Parathyroid adenoma (tissue), 2 donors: ENCODE results near the gene RBMS2.

Experiments used
- H2AFZ ChIP-seq: fragments of 300-600 bp; sonication (generic); one replicate; pipeline ENCODE4 v1.7.0; 2017; ENCODE audit warnings: antibody characterized with exemption, mild to moderate bottlenecking
- H3K27ac ChIP-seq: fragments of 300-600 bp; sonication (generic); one replicate; pipeline ENCODE4 v1.7.0; 2017
- H3K27me3 ChIP-seq: fragments of 300-600 bp; sonication (generic); one replicate; pipeline ENCODE4 v1.7.0; 2017; ENCODE audit warnings: low read length; ENCODE audit not compliant: control insufficient read depth, insufficient read depth
- H3K36me3 ChIP-seq: fragments of 300-600 bp; sonication (generic); one replicate; pipeline ENCODE4 v1.7.0; 2017; ENCODE audit warnings: low read length; ENCODE audit not compliant: control insufficient read depth, insufficient read depth
- H3K4me1 ChIP-seq: fragments of 300-600 bp; sonication (generic); one replicate; pipeline ENCODE4 v1.7.0; 2017; ENCODE audit warnings: control low read depth
- H3K4me2 ChIP-seq: fragments of 300-600 bp; sonication (generic); one replicate; pipeline ENCODE4 v1.7.0; 2017; ENCODE audit warnings: low read length
- H3K4me3 ChIP-seq: fragments of 300-600 bp; sonication (generic); one replicate; pipeline ENCODE4 v1.7.0; 2017; ENCODE audit warnings: low read depth, low read length
- H3K79me2 ChIP-seq: fragments of 300-600 bp; sonication (generic); one replicate; pipeline ENCODE4 v1.7.0; 2017; ENCODE audit warnings: control low read depth
- H3K9ac ChIP-seq: fragments of 300-600 bp; sonication (generic); one replicate; pipeline ENCODE4 v1.7.0; 2017; ENCODE audit warnings: mild to moderate bottlenecking
- H3K9me3 ChIP-seq: fragments of 300-600 bp; sonication (generic); one replicate; pipeline ENCODE4 v1.7.0; 2017; ENCODE audit warnings: low read length; ENCODE audit not compliant: control insufficient read depth
- TF ChIP-seq, protein P1 (sequence below): fragments of 300-600 bp; sonication (generic); IDR thresholded peaks from one replicate; pipeline ENCODE4 v1.7.0; 2017; ENCODE audit warnings: antibody characterized with exemption, mild to moderate bottlenecking
- donor health status: primary hyperparathyroidism.

The RBMS2 gene

DNA sequence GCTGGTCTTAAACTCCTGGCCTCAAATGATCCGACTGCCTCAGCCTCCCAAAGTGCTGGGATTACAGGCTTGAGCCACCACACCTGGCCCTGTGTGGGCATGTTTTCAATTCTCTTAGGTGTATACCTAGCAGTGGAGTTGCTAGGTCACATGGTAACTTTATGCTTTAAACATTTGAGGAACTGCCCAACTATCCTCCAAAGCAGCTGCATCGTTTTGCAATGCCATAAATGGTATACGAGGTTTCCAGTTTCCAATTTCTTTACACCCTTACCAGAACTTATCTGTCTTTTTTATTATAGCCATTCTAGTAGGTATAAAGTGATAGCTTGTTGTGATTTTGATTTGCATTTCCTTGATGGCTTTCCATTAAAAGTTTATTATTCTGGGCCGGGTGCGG is 25.1 kb downstream of the RBMS2 start:
- Histone ChIP-seq H3K79me2 (peaks cover 6% of the 10 kb centered on the region), H3K27me3 (no peaks in the 10 kb centered on the region), H3K9me3 (no peaks in the 10 kb centered on the region), H3K4me1 (no peaks in the 10 kb centered on the region), H3K4me3 (no peak overlapping the region), H3K9ac (no peak overlapping the region), H3K27ac (no peak overlapping the region), H2AFZ (no peak overlapping the region), H3K36me3 (no peaks in the 10 kb centered on the region), H3K4me2 (no peak overlapping the region)
- TF ChIP-seq, protein P1, sequence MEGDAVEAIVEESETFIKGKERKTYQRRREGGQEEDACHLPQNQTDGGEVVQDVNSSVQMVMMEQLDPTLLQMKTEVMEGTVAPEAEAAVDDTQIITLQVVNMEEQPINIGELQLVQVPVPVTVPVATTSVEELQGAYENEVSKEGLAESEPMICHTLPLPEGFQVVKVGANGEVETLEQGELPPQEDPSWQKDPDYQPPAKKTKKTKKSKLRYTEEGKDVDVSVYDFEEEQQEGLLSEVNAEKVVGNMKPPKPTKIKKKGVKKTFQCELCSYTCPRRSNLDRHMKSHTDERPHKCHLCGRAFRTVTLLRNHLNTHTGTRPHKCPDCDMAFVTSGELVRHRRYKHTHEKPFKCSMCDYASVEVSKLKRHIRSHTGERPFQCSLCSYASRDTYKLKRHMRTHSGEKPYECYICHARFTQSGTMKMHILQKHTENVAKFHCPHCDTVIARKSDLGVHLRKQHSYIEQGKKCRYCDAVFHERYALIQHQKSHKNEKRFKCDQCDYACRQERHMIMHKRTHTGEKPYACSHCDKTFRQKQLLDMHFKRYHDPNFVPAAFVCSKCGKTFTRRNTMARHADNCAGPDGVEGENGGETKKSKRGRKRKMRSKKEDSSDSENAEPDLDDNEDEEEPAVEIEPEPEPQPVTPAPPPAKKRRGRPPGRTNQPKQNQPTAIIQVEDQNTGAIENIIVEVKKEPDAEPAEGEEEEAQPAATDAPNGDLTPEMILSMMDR = no peak

GRCh38 chr12:56551070-56551469 is 29.4 kb downstream of the RBMS2 start:
- no peak overlapping the region for H3K4me2 ChIP-seq
- H3K9ac ChIP-seq = no peak overlapping the region
- no peaks in the 10 kb centered on the region for H3K4me1 ChIP-seq
- no peaks in the 10 kb centered on the region for H3K9me3 ChIP-seq
- TF ChIP-seq, protein P1 = no peak
- peaks cover 6% of the 10 kb centered on the region for H3K79me2 ChIP-seq
- H3K27me3 ChIP-seq = no peaks in the 10 kb centered on the region
- no peaks in the 10 kb centered on the region for H3K36me3 ChIP-seq
- H2AFZ ChIP-seq = no peak overlapping the region
- H3K4me3 ChIP-seq = no peak overlapping the region
- no peak overlapping the region for H3K27ac ChIP-seq

DNA sequence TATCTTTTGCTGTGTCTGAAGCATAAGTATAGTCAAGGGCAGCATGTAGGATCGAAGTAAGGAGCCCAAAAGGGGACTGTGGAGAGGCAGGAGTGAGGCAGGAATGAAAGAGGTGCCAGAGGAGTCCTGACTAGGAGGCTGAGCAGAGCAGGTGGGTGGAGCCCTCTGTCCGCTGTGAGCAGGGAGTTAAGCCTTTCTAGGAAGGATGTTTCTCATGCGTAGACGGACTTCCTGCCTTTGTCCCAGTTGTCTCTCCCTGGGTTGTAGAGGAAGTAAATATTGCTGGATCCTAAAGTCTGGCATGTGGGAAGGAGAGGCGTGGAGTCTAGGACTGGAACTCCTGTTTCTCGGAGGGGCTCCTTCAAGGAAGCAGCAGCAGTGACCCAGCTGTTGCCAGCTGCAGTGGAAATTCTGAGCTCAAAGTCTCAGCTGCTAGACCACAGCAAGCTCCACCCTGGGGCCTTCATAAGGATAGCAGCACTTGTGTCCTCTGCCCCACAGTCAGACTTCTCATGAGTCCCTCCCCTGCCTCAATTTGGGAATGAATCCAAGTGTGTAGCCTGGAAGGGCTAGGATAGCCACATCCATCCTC is 44.0 kb downstream of the RBMS2 start:
- Histone ChIP-seq H3K9ac (no peak overlapping the region), H3K9me3 (no peaks in the 10 kb centered on the region), H3K27ac (peak overlapping the region; percentile 66), H2AFZ (no peak overlapping the region), H3K4me3 (no peak overlapping the region), H3K4me2 (no peak overlapping the region), H3K27me3 (no peaks in the 10 kb centered on the region), H3K4me1 (peaks cover 2% of the 10 kb centered on the region), H3K36me3 (no peaks in the 10 kb centered on the region), H3K79me2 (no peaks in the 10 kb centered on the region)
- TF ChIP-seq, protein P1 = no peak

GRCh38 chr12:56568146-56568545 is 46.5 kb downstream of the RBMS2 start:
- H3K36me3 ChIP-seq = no peaks in the 10 kb centered on the region
- no peak overlapping the region for H2AFZ ChIP-seq
- no peaks in the 10 kb centered on the region for H3K79me2 ChIP-seq
- TF ChIP-seq, protein P1 = no peak
- H3K9ac ChIP-seq = no peak overlapping the region
- H3K4me2 ChIP-seq = no peak overlapping the region
- H3K27me3 ChIP-seq = no peaks in the 10 kb centered on the region
- H3K4me1 ChIP-seq = peaks cover 2% of the 10 kb centered on the region
- H3K9me3 ChIP-seq = no peaks in the 10 kb centered on the region
- H3K4me3 ChIP-seq = no peak overlapping the region
- no peak overlapping the region for H3K27ac ChIP-seq

DNA sequence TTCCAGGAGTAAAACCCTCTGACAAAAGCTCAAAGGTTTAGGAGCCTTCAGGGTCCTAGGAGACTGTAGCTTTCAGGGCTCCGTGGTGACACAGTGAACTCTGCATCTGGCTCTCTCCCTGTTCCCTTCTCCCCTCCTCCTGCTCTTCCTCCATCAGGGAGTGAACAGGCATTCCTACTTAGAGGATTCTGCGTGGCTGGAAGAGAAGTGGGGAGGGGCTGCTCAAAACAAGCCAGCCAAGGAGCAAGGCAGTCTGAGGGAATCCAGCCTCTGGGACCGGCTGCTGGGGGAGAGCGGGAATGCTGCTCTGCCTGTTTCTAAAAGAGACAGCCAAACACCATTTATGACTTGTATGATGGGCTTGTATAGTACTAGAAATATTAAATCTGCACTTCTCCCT is 49.5 kb downstream of the RBMS2 start:
- H3K4me3 ChIP-seq = no peak overlapping the region
- TF ChIP-seq, protein P1 = no peak
- no peaks in the 10 kb centered on the region for H3K4me1 ChIP-seq
- no peak overlapping the region for H3K27ac ChIP-seq
- no peak overlapping the region for H3K4me2 ChIP-seq
- H3K79me2 ChIP-seq = no peaks in the 10 kb centered on the region
- no peaks in the 10 kb centered on the region for H3K36me3 ChIP-seq
- H3K9me3 ChIP-seq = no peaks in the 10 kb centered on the region
- H3K27me3 ChIP-seq = no peaks in the 10 kb centered on the region
- H3K9ac ChIP-seq = no peak overlapping the region
- H2AFZ ChIP-seq = no peak overlapping the region
